Stimulated activated CD4-positive, alpha-beta T cell treated with anti-CD3 and anti-CD28 coated beads, Interleukin-2, amount 100 ng/mL, for 48 hours (primary cell): ENCODE results near the gene TRPM6.
A peak's percentile ranks its signal among the peaks of the same experiment; 100 is the strongest.
"Not testable (repeated sequence)": the region's sequence is repeated elsewhere in the genome, so short reads cannot be mapped to it uniquely, and the experiment has no call there.

Experiments used
- DNase-seq, 2 donors: peaks; one replicate each; pipeline ENCODE4 v3.0.0-alpha.2; 2020

Gene TRPM6, protein sequence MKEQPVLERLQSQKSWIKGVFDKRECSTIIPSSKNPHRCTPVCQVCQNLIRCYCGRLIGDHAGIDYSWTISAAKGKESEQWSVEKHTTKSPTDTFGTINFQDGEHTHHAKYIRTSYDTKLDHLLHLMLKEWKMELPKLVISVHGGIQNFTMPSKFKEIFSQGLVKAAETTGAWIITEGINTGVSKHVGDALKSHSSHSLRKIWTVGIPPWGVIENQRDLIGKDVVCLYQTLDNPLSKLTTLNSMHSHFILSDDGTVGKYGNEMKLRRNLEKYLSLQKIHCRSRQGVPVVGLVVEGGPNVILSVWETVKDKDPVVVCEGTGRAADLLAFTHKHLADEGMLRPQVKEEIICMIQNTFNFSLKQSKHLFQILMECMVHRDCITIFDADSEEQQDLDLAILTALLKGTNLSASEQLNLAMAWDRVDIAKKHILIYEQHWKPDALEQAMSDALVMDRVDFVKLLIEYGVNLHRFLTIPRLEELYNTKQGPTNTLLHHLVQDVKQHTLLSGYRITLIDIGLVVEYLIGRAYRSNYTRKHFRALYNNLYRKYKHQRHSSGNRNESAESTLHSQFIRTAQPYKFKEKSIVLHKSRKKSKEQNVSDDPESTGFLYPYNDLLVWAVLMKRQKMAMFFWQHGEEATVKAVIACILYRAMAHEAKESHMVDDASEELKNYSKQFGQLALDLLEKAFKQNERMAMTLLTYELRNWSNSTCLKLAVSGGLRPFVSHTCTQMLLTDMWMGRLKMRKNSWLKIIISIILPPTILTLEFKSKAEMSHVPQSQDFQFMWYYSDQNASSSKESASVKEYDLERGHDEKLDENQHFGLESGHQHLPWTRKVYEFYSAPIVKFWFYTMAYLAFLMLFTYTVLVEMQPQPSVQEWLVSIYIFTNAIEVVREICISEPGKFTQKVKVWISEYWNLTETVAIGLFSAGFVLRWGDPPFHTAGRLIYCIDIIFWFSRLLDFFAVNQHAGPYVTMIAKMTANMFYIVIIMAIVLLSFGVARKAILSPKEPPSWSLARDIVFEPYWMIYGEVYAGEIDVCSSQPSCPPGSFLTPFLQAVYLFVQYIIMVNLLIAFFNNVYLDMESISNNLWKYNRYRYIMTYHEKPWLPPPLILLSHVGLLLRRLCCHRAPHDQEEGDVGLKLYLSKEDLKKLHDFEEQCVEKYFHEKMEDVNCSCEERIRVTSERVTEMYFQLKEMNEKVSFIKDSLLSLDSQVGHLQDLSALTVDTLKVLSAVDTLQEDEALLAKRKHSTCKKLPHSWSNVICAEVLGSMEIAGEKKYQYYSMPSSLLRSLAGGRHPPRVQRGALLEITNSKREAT (N-terminal part only)

DNA sequence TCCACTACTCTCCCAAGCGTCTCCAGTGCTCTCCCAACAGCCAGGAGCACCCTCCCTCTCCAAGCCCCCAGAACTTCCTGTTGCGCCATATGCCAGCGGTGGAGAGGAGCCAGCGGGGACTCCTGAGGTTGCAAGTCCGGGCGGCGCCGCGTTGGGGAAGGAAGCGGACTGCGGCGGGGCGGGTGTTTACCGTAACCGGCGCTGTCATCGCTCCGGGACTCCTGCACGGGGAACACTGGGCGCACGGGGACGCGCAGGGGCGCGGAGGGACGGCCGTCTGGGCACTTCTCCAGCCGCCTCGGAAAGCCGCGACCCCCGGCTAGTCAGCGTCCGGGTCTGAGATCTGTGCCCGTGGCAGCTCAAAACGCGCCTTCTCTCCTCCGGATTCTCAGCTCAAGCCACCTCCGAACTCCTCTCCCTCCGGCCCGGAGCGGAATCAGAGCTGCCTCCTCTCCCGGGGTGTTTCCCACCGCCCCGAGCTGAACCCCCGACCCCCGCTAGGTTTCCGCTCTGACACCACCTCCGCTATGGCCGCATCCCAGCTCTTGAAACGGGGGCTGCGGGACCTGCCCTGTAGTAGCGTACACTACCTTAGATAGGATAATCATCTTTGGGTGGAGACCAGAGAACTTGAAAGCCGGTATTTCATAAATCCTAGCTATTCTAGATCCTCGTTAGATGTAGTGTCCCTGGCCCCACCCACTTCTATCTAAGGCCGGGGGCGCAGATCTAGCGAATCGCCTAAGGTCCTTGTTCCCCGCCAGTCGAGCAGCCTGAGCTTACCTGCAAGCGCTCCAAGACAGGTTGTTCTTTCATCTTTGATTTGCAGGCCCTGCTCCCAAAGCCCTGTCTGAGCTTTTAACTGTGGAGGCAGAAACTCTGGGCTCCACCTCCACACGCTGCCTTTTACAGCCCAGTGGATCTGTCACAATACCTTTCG lies at the start of gene TRPM6:
Gene TRPM6, minus strand, starts transcription at position 881 of the 940 bp plus-strand sequence. Its CDS starts 65 bp downstream, at position 816.
- peak; percentile 16 to 34 for DNase-seq

DNA sequence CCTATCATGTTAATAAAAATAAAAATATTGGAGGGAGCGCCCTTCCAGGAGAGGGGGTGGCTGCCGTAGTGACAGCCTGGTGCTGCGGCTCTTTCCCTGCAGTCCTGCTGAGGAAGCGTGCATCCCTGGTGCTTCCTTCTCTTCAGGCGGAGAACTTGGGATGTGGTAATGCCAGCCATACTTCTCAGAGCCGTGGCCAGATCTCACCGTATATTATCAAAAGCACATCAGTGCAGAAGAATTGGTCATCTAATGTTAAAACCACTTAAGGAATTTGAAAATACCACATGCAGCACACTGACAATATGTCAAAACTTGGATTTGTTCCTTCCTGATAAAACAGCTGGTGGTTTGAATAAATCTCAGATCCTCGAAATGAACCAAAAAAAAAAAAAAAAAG lies 47.3 kb upstream of the TRPM6 start:
- no peak for DNase-seq

DNA sequence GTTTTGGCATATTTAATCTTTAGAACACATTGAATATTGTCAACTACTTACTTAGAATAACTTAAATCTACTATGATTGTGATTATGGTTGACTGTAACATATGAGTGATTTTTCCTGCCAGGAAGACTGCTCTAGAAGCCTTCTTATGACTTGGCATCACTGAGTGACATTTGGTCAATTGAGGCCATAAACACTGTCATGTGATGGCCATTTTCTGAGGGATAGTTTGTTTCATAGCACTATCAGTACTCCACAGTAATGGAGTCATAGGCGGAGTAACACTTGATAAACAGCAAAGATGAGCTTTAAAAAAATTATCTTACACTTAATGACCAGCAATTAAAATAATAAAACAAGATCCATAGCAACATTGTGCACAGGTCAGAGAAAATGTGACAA lies 34.0 kb upstream of the TRPM6 start:
- no peak for DNase-seq

DNA sequence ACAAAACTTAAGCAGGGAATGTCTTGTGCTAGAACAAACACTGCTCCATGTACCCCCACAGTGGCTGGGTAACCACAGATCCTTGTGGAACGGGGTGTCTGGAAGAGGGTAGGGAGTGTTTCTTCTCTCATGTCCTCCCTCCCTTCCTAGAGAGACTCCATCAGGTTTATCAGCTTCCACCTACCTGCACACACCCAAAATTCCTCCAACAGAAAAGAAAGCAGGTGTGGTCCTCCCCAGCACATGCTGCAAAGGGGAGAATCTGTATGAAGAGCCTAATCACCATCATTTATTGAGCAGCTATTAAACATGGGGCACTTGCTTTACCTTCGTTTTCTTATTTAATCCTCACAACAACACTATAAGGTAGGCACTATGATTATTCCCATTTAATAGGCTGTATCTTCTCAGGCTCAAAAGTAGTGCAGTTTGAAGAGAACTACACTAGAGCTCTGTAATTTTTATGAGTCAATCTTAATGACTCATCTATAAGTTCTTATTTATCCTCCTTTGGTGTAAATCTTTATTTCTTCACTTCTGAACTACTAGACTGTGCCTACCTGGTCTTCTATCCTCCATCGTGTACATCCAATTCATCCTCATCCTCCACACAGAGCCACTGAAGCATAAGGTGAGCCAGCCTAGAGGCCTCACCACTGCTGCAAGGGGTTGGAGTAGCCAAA lies 33.4 kb upstream of the TRPM6 start:
- DNase-seq: no peak

DNA sequence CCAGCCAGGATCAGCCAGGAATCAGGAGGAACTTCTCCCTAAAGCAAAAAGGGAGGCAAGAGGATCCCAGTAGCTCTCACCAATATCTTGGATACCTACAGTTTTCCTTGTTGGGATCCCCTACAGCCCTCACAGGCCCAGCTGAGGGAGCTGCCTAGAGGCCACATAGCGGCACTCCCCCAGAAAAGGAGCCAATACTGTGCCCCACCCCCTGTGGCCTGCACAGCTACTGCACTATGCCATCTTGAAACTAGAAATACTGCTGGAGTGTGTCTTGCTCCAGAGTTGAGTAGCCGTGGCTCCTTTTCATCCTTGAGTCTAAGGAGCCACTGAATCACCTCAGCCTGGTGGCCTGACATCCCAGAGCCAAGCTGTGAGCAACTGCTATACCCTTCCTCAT lies 22.3 kb upstream of the TRPM6 start:
- no peak for DNase-seq

DNA sequence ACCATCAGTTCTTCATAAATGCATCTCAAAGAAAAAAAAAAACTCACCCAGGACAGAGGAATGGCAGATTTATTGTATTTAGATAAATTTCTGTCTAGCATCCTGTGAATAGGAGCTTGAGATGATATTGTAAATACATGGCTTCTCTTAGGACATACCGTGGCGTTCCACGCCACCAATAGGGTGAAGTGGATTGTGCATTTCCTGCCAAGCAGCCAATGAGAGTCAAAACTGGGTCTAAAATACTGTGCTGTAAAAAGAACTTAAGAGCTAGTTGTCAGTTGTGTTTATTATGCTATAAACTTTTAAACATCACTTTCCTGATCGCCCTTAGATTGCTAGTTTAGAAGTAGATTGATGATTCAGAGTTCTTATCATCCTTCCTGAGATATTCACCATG lies 20.9 kb upstream of the TRPM6 start:
- DNase-seq: no peak

DNA sequence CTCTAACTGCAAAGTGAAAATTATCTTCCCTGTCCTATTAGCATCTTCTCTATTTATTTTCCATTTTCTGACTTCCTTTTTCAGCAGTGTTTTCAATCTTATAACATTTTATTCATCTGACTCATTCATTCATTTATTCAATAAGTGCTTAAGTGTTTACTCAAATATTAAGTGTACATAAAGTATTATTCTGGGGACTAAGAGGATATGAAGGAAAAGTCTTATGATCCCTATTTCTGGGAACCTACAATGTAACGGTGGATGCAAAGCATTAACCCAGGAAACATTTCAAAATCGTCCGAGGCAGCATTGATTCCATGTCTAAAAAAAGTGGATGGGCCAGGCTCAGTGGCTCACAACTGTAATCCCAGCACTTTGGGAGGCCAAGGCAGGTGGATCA lies 19.4 kb upstream of the TRPM6 start:
- no peak for DNase-seq

DNA sequence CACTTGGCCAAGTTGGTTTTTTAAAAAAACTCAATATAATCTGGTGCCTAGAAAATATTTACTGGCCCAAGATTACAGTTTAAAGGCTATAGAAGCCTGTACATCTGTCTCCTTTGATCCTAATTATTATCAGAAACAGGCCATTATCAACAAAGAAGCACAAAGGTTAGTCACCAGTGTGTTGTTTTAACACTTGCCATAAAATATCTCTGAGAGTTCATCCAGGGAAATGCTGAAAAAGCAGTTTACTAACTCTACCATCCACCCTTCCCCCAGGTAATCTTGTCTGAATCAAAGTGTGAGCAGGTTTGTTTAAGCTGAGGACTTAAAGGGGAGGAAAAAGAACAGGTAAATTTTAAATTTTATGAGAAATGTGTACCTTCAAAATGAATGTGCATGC lies 13.3 kb upstream of the TRPM6 start:
- DNase-seq: no peak

DNA sequence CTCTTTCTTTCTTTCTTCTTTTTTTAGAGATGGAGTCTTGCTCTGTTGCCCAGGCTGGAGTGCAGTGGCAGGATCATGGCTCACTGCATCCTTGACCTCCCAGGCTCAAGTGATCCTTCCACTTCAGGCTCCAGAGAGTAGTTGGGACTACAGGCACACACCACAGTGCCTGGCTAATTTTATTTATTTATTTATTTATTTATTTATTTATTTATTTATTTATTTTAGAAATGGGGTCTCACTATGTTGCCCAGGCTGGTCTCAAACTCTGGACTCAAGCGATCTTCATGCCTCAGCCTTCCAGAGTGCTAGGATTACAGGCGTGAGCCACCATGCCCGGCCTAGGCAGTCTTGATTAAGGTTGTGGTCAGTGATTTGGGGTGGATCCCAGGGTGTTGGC lies 728 bp upstream of the TRPM6 start:
- not testable (repeated sequence) for DNase-seq

DNA sequence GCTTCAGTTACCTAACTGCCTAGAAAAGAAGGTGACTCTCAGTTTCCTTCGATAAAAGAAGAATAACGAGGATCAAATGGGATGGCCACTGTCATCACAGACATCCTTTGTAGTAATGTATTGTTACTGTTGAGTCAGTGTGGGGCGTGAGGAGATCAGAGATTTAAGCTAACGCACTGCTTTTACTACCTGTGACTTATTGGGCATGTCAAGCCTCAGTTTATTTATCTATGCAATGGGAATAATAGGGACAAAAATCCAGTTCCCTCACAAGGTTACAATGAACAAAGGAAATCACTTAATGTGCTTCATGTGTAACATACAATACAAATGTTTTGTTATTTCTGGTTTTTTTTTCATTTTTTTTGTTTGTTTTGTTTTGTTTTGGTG lies 255 bp upstream of the TRPM6 start:
- DNase-seq: no peak

DNA sequence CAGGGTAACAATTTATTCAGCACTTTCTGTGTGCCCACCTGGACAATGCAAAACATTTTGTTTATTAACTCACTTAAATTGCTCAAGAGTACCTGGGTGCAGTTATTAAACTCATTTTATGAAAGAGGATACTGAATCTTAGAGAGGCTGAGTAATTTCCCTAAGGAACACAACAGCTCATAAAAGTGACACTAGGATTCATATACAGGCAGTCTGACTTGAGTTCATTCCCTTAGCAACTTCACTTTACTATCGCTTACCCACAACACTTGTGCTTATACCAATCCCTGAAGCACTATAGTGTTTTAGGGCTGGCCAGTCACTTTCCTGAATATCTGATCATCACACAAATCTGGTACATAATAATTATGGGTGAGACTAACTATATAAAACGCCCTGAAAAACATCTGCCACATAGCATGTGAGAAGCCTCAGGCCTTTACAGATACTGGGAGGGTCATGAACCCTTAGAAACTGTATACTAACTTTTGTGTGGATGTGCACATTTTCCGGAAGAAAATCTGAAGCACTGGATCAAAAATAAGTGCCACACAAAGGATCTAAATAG lies 11.3 kb downstream of the TRPM6 start:
- DNase-seq: no peak

DNA sequence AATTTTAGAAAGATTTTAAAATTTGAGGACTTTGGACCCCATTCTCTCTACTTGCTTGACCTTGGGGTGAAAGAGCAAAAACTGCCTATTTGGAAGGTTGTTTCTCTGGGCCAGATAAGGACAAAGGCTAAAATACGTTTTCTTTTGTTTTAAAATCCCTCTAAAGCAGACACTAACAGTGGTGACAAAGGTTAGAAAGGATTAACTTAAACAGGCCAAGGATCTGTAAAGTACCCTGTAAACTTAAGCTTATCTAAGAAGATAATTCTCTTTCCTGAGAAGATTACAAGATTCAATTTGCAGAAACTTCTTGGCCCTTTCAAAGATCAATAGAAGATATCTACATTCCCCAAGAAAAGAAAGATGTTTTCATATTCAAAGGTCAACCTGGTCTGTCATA lies 12.1 kb downstream of the TRPM6 start:
- DNase-seq: no peak

DNA sequence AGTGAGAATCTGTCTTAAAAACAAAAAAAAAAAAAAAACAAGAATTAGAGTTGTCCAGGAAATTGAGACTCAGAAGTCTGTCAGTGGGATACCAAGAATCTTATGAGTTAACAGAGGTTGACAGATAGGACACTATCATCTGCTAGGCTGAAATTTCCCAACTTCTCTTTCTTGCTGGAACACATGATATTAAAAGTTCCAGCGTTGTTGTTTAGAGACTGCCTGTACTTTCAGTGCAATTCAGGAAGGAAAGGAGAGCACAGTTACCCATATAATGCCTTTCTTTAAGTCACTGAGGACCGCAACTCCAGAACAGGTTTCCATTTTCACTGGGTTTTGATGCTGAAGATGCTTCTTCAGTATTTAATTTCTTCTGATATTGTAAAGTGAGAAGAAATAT lies 13.5 kb downstream of the TRPM6 start:
- no peak for DNase-seq

DNA sequence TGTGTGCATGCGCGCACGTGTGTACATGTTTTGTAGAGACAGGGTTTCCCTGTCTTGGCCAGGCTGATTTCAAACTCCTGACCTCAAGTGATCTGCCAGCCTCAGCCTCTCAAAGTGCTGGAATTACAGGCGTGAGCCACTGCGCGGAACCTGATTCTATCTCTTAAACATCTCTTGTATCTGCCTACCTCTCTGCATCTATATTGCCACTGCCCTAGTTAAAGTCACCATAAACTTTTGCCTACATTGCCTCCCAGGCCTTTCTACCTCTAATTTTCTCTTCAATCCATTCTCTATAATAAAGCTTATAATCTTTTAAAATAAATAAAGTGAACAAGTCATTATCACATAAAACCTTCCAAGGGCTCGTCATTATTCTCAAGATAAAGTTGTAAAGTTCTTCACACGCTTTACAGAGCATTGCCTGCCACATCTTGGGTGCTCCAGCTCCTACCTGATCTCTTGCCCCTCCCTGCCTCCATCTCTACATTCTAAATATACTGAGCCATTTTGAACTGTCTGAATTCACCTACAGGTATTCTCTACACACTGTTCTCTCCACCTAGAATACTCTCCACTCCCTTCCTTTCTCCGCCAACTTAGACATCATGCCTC lies 15.0 kb downstream of the TRPM6 start:
- DNase-seq: no peak

DNA sequence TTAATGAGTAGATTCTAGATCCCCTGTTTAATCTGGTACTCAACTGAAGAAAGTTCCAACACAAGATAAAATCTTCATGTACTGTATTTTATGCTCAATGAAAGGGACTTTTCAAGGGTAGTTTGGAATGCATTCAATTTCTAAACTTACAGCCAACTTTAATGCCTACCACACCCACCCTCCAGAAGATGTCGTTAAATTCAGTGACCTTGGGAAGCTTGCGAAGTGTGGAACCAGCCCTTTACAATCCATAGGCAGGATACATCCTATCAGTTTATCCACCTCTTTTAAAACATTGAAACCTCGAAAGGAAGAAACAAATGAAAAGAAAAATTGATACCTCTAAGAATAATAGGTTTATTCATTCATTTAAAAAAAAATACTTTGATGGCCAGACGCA lies 20.2 kb downstream of the TRPM6 start:
- no peak for DNase-seq

DNA sequence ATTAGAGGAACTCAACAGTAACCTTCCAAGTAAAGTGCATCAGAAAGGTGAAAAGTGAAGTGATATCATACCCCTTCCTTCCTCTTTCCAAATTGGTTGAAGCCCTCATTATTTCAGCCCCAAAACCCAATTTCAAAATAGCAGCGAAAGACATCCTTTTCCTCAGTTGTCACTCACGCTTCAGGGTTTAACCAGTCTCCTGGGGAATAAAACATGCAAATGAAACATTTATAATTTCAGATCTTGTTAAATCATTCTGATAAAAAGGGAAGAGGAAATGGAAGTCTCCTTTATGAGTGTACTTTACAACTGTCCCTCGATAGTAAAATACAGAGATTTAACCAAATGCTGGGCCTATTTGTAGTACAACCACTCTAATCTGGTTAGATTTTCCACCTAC lies 22.5 kb downstream of the TRPM6 start:
- no peak for DNase-seq

DNA sequence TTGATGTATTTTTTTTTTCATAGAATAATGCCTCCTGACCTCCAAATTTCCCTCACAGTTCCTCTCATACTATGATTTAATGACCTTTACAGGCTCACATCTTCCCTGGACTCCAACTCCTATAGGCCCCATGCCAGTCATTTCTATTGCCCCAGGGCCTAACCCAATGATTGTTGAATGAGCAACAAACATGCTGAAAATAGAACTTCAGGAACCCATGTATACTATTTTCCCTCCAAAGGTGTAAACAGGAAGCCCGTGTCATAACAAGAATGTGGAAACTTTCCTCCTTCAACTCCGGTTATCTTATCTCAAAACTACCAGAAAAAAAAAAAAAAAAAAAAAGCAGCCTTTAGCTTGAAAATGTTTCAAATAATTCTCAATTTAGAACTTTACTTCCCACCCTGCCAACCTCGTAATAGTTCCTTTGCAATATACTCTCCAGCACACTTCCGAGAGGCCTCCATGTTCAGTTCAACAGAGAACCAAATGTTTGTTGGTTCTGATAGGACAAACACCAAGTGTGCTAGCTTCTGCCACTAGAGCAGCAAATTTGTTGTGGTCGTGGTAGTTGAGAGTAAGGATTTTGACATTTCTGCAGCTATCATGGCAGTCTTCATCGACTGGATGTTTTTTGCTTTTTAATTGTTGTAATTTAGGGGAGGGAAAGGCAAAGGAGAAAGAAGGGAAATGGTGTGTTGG lies 25.8 kb downstream of the TRPM6 start:
- no peak for DNase-seq

DNA sequence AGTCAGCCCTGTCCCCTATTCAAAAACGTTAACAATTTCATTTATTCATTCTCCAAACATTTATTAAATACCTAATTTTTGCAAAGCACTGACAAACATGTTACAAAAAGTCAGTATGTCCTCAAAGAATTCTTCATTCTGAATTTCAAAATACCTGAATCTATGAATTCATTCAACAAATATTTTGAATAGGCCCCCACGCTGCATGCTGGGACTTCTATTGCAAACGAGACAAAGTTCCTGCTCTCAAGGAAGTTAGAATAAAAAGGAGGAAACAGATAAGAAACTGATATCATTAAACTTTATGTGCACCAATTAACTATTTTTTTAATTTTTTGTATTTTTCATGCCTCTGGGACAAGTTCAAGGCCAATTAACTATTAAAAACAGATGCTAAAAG lies 26.6 kb downstream of the TRPM6 start:
- no peak for DNase-seq

DNA sequence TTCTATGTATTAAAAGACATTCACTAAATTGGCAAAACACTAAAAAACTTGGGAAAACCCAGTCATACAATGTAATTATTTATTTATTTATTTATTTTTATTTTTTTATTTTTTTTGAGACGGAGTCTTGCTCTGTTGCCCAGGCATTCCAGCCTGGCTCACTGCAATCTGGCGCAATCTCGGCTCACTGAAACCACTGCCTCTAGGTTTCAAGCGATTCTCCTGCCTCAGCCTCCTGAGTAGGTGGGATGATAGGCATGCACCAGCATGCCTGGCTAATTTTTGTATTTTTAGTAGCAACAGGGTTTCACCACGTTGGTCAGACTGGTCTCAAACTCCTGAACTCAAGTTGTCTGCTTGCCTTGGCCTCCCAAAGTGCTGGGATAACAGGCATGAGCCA lies 27.5 kb downstream of the TRPM6 start:
- DNase-seq: not testable (repeated sequence)

DNA sequence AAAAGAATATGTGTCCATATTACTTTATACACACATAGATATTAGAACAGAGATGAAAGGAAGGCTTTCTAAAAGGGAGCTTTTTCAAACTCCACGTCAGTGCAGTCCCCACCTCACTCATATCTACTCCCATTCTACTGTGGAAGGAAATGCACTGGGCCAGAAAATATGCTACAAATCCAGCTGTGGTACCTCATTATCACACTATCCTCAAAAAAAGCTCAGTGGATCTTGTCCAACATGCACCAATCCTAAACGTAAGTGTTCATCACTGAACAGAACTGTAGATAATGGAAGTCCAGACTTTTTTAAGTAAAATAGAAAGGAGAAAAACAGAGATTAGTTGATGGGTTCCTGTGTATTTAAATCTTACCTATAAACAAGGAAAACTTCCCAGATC lies 27.9 kb downstream of the TRPM6 start:
- no peak for DNase-seq
